Fibroblast of skin of right quadriceps (primary cell): ENCODE results near the gene PPM1B.
"Not testable (repeated sequence)": the region's sequence is repeated elsewhere in the genome, so short reads cannot be mapped to it uniquely, and the experiment has no call there.

Source experiments
- DNase-seq: peaks from one replicate; pipeline ENCODE4 v3.0.0-alpha.2; 2013

PPM1B gene

GRCh38 chr2:44168681-44169154, at the start of gene PPM1B:
Gene PPM1B, plus strand, starts transcription at chr2:44168875. Its CDS starts 32,325 bp downstream, at chr2:44201200.
- DNase-seq, result no peak

DNA sequence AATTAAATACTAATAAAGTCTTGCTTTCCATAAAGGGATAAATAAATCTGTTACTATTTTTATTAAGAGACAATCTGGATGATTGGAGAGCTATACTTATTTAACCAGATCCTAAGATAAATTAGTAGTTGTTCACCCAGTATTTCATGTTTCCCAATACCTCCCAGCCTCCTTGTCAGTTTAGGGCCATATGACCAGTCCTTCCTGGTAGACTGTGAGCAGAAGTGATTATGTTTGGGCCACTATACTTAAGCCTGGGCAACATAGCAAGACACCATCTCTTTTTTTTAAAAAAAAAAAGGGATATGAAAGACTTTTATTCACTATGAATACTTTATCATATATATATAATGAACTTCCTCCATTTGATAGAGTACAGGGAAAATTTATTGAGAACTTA, 48.8 kb upstream of the PPM1B start:
- DNase-seq, result no peak

- peak; percentile 91 for DNase-seq
Measured at GRCh38 chr2:44120428-44120827, 48.2 kb upstream of the PPM1B start.

- no peak for DNase-seq
Measured at GRCh38 chr2:44121899-44122298, 46.8 kb upstream of the PPM1B start.

- no peak for DNase-seq
Measured at GRCh38 chr2:44124500-44124899, 44.2 kb upstream of the PPM1B start.

DNA sequence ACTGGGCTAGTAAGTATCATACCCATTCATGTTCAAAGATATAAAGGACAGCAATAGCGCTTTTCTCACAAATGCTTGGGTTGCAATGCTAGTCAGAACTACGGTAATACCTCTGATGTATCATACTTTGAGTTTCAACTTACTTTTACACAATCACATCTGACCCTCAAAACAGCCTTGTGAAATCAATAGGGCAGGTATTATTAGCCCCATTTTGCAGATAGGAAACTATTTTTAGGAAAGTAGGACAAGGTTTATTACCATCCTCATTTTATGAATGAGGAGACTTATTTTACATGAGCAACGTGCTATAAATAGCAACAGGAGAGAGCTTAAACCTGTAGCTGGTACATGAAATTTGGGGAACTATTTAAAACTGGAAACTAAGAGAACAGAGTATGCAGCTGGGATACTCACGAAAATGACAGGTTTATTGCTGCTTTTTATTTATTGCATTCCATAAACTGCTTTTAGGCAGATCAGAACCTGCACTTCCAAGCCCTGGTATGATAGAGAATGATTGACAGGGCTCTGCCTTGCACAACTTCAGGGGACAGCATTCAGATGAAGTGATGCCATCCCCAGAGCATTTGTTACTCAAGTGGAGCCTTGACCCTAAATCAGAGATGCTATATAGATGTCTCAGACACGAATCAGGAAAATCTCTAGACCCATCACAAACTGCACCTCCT, 42.4 kb upstream of the PPM1B start:
- DNase-seq, result peak; percentile 46

- DNase-seq, result peak; percentile 40
Measured at GRCh38 chr2:44130441-44130840, 38.2 kb upstream of the PPM1B start.

GRCh38 chr2:44131177-44131576, 37.5 kb upstream of the PPM1B start:
- DNase-seq, result no peak

GRCh38 chr2:44133602-44134001, 35.1 kb upstream of the PPM1B start:
- not testable (repeated sequence) for DNase-seq

DNA sequence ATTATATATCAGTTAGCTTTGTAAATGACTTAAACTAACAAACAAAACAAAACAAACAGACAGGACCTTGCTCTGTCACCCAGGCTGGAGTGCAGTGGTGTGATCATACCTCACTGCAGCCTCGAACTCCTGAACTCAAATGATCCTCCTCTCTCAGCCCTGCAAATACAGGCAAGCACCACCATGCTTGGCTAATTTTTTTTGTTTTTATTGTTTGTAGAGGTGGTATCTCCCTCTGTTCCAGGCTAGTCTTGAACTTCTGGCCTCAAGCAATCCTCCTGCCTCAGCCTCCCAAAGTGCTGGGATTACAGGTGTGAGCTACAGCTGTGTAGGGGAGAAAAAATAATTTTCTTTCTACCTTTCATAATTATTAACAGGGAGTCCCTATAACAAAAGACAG, 33.8 kb upstream of the PPM1B start:
- DNase-seq, result no peak

GRCh38 chr2:44135296-44135695, 33.4 kb upstream of the PPM1B start:
- no peak for DNase-seq

- DNase-seq, result peak; percentile 23
Measured at GRCh38 chr2:44135771-44136170, 32.9 kb upstream of the PPM1B start.

- DNase-seq, result peak; percentile 64
Measured at GRCh38 chr2:44136252-44136651, 32.4 kb upstream of the PPM1B start.

- no peak for DNase-seq
Measured at GRCh38 chr2:44137048-44137447, 31.6 kb upstream of the PPM1B start.

- peak; percentile 21 for DNase-seq
Measured at GRCh38 chr2:44137872-44138551, 30.7 kb upstream of the PPM1B start.

DNA sequence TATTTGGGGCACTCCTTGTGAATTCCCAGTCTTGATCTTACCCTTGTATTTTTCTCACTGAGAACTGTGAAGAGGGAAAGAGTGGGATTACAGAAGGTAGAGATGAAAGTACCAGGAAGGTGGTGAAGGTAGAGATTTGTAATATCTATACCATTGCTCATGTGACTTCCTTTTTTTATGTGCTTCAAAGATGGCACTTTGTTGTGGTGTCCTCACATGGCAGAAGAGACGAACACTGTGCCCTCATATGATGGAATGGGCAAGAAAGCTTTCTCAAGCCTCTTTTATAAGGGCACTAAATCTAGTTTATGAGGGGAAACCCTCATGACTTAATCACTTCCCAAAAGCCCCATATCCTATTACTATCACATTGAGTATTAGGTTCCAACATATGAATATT, 28.9 kb upstream of the PPM1B start:
- no peak for DNase-seq

GRCh38 chr2:44142306-44142705, 26.4 kb upstream of the PPM1B start:
- DNase-seq, result no peak

GRCh38 chr2:44143701-44144100, 25.0 kb upstream of the PPM1B start:
- no peak for DNase-seq

DNA sequence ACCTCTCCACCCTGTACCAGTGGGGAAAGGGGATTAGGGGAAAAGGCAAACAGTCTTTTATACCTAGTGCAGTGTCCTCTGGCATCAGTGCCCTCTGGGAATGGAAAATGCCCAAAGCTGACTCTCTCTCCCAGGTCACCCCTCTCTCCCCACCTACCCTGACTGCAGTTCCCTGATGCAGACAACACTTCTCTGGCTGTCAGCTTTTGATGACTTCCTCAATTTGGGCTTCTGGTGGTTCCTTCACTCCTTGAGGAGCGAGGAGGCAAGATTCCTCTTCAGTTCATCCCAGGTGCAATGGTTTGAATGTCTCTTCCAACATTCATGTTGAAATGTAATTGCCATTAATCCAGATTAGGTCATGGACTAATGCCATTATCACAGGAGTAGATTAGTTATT, 19.7 kb upstream of the PPM1B start:
- no peak for DNase-seq

GRCh38 chr2:44150473-44150872, 18.2 kb upstream of the PPM1B start:
- DNase-seq, result no peak

DNA sequence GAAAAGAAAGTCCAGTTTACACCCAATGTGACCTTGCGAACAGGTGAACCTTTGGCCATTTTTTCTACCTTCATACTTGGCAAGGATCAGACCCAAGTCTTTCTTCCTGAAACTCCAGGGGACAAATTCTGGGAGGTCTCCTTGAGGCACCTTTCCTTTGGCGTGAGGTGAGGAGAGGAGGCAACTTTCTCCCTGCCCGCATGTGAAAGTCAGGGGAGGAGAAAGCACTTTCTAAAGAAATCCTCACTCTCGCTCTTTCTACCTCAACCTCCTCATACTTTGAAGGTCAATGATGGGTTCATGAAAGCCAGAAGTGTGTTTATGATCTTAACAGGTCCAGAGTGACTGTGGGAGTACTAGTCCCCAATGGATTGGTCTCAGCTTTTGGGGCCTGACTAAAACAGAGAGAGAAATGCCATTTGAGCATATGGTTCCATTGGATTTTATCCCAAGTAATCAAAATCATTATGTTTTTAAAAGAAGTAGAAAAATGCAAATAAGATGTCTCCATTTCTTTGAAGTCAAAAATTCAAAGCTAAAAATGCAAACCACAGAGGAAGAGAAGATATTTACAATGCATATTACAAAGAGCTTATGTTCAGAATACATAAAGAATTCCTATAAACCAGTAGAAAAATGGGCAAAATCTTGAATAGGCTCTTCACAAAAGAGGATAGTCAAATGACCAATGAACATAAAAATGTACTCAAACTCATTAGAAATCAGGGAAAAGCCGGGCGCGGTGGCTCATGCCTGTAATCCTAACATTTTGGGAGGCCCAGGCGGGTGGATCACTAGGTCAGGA, 15.6 kb upstream of the PPM1B start:
- no peak for DNase-seq

GRCh38 chr2:44155666-44156446, 12.8 kb upstream of the PPM1B start:
- peak; percentile 65 for DNase-seq

- no peak for DNase-seq
Measured at GRCh38 chr2:44163777-44164176, 4.9 kb upstream of the PPM1B start.
